Stromal cell of bone marrow (primary cell): Measurements from ENCODE around the gene C10orf120.
A peak's percentile ranks its signal among the peaks of the same experiment; 100 is the strongest.

Source experiments
- DNase-seq: peaks from one replicate; pipeline ENCODE4 v3.0.0-alpha.2; 2012; ENCODE audit warnings: low read depth

C10orf120 gene

DNA sequence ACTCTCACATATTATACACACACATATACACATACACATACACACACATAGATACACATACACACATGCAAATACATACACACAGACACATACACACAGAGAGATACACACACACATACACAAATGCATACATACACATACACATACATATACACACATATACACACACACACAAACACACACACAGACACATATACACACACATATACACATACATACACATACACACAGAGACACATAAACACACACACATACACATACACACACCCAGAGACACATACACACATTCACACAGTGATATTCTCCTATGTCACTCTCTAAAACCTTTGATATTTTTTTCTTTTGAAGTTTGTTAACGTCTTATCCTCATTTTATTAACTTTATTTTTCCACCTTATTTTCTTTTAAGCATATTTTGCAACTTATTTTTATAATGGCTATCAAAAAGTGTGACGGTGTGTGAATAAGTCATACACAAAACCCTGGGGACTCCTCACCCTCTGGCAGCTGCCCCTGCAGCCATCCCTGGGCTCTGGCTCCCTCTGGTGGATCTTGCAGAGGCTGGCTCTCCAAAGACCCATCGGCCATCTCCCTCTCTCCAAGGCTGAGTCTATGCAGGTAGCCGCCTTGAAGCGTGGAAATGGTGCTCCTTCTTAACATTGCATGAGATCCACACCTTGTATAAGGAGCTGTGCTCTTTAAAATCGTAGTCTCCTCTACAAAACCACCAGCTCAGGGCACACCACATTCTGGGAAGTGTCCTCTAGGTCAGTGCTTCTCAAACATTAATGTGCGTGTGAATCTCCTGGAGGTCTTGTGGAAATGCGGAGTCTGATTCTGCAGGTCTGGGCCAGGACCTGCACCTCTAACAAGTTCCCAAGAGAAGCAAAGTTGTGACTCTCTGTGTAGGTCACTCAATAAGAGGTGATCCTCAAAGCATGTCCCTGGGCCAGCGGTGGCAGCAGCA, 4.1 kb upstream of the C10orf120 start:
- peak; percentile 46 for DNase-seq

DNA sequence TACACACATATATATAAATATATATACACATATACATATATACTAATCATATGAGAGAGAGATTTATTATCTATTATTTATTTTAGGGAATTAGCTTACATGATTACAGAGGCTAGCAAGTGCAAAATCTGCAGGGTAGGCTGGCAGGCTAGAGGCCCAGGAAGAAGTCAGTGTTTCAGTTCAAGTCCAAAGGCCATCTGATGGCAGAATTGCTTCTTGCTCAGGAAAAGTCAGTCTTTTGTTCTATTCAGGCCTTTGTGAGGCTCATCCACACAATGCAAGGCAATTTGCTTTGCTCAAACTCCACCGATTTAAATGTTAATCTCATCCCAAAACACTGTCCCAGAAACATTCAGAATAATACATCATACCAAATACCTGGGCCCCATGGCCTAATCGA, 2.6 kb upstream of the C10orf120 start:
- no peak for DNase-seq

DNA sequence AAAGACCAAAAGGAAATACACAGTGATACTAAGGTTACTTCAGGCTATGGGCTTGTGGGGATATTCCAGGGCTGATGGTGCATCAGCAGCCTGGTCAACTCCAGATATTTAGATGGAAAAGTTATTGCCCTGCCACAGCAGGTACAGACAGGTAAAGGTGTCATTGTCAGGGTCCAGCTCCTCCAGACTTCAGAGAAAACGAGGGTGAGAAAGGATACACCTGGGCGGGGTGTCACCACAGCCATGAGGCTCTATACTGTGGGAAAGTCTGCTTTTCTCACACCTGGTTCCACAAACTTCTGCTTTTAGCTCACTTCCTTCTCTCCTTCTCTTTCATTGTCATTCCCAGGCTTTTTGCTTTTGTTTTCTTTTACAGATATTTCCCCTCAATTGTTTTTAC, 2.0 kb upstream of the C10orf120 start:
- no peak for DNase-seq

DNA sequence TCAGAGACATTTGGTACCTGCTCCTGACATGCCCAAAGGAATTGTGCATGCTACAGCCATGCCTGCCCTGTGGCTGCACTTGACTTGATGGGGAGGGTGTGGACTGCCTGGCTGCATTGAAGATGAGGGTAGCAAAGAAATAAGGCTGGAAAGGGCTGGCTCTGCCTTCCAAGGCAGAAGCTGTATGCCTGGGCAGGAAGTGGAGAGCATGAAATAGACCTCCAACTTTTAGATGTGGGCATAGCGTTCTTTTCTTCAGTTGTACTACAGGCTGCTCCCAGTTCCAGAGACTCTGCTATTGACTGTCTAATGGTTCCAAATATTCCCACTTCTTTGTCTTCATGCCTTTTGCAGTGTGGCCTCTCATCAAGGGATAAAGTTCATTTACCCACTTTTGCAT, 3.0 kb downstream of the C10orf120 start:
- DNase-seq = no peak

DNA sequence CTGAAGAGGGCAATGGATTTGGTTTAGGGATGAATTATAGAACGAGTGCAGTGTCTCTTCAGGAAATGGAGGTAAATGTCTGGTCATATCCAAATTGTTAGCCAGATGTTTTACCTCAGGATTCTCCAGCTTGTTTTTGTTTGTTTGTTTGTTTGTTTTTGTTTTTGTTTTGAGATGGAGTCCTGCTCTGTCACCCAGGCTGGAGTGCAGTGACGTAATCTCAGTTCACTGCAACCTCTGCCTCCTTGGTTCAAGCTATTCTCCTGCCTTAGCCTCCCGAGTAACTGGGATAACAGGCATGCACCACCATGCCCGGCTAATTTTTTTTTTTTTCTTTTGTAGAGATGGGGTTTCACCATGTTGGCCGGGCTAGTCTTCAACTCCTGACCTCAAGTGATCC, 6.9 kb downstream of the C10orf120 start:
- no peak for DNase-seq

DNA sequence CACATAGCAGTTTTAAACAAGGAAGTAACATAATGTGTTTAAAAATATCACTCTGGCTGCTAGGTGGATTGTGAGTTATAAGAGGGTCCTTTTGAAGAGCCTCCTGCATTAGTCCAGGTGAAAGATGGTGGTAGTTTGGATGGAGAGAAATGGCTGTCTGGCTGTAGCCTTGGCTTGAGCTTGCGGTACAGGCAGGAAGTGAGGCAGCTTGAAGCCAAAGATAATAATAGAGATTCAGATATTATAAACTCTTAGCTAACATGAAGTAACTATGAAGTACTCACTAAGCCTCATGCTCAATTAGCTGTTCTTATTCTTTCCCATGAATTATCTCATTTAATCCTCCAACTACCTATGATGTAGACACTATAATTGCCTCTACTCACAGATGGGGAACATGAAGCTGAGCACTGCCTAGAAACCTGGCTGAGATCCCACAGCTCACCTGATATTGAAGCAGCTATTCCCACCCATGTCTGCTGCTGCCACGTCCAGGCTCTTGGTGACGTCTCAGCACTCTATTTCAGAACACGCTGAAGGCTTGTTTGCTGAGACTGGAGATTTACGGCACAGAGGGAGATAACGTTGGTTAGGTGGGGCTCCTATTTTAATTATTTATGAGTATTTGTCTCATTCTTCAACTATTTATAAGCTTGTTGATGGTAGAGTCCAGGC, 10.4 kb downstream of the C10orf120 start:
- no peak for DNase-seq

DNA sequence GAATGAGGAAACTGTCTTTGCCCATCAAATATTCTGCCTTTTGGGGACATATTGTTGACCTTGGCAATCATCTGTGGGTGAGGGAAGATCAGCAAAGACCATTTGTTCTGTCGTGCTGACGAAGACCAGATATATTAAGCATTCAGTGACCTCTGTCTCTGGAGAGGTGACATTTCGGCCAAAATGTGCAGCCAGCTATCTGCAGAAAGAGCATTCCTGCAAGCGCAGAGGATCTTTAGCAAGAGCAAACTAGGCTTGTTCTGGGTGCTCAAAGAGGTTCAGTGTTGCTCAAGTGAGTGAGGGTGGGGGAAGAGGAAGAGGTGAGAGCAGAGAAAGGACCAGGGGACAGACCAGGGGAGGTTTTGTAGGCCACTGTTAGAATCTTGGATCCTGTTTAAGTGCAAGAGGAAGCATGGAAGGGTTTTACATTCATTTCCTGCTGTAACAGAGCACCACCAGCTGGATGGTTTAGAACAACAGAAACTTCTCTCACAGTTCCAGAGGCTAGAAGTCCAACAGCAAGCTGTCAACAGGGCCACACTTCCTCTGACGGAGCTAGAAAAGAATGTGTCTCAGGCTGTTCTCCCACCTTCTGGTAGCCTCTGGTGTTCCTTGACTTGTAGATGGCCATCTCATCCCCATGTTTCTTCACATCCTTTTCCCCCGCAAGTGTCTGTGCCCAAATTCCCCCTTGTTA, 11.2 kb downstream of the C10orf120 start:
- DNase-seq = peak; percentile 30

DNA sequence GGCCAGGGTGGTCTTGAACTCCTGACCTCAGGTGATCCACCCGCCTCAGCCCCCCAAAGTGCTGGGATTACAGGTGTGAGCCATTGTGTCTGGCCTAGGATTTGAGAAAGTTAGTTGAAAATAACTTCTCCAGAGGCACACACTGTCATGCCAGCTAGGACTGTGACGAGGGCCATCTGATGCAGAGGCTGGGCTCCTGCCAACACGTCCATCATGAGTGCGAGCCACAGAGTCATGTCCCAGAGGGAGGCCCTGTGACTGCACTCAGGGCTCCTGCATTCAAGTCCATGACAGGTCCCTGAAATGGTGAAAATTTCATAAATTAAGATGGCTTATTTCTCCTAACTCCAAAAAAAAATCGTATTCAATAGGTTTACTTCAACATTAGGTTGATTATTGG, 17.1 kb downstream of the C10orf120 start:
- DNase-seq = no peak

DNA sequence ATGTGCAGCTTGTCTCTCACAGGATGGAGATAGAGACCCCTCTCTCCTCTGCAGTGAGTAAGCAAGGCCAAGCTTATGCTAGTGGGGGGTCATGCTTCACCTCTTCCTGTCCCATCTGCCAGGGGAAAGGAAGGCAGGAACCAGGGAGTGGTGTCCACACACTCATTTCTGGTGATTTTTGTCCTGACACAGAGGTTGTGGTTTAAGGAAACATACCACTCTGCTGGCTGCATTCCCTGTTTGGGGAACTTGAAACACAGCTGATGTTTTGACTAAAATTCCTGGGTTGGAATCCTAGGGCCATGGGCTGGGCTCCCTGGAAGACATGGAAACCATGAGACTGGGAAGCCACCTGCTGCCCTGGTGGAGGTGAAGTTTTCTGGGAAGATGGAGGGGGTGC, 21.4 kb downstream of the C10orf120 start:
- DNase-seq = peak; percentile 16

DNA sequence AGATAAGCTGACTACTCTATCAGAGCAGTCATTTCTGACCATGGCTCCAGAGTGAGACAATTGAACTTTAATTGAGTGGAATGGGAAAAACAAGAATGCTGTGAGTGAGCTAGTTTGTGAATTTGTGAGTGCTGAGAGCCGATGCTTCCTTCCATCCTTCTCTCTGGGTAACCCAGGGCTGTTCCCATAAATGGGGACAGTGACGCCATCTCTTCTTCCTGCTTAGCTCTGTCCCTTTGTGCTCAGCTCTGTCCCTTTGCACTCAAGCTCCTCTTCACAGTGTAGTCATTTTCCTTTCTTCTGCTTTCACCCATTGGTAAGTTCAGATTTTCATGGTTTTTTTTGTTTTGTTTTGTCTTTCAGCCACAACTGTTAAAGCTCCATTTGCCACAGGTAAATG, 24.4 kb downstream of the C10orf120 start:
- no peak for DNase-seq

DNA sequence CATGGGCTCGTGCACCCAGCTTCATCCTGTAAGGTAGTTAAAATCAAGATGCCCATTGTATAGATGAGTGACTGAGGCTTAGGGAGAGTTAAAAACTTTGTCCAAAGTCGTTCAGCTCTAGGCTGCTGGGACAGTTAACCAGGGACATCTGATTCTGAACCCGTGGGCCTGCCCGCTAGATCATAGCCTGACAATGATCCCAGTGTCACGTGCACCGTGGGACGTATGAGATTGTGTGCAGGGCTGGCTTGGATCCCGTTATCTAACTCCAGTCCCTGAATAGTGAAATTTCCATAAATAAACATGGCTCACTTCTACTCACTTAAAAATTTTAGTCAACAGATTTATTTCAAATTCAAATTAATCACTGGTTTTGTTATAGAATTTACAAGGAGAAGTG, 24.9 kb downstream of the C10orf120 start:
- no peak for DNase-seq

DNA sequence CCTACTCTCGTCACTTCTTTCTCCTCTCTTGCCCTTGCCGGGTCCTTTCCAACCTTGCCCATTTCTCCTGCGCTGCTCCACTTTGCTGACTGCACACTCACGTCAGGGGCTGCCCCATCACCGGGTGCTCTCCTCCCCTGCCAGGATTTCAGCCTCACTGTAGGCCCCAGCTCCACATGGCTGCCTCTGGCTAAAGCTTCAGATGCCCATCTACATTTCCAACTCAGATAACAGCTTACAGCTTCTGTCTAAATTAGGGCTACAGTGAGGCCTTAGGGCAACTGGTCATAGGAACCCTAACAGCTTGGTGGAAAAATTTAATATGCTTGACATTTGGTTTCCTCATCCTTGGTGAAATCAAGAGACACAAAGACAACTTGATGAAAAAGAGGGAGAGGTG, 25.9 kb downstream of the C10orf120 start:
- DNase-seq = no peak

DNA sequence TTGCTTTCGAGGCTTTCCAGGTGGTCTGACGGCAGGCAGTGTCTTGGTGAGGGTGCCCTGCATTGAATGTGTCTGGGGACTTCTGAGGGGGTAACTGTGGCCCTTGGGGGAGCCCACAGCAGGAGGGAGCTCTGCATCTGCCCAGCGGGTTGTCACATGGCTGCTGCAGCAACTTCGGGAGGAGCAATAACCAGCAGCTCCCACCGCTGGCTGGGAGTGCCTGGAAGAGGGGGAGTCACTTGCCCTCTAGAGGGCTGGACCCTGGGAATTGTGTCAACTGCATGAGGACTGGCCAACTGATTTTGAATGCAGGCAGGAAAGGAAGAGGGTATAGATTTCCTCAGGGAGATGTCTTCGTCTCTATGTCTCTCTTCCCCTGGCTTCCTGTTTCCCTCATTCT, 26.4 kb downstream of the C10orf120 start:
- no peak for DNase-seq

DNA sequence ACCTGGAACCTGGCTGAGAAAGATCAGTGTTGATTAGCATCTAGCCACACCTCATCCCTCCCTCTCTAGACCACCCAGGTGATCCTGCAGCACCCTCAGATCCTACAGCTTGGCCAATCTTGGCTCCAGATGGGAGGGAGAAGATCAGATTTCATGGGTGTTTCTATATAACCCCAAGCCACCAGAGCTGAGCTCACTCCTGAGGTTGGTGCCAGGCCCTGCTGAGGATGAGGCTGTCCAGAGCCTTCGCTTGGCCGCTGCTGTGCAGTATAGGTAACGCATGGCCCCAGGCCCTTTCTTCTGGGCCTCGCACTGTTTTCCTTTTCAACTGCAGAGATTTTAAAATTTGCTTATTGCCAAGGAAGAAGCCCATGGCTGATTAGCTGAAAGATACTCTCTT, 27.0 kb downstream of the C10orf120 start:
- no peak for DNase-seq

DNA sequence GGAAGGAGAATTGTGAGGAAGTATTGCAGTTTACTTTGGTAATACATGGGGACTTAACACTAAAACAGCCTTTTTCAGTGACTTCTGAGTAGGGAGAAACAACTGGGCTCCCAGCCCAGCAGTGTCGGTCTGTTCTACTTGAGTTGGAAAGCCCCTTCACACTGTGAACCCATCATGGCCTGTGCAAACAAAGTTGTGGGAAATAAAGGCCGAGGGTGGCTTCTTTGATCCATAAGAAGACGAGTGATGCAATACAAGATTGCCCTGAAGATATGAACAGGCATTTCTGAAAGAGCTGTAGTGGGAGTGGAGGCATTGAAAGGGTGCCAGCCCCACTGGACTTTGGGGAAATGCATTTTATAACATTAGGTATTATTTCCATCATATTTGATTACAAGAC, 28.3 kb downstream of the C10orf120 start:
- DNase-seq = no peak

DNA sequence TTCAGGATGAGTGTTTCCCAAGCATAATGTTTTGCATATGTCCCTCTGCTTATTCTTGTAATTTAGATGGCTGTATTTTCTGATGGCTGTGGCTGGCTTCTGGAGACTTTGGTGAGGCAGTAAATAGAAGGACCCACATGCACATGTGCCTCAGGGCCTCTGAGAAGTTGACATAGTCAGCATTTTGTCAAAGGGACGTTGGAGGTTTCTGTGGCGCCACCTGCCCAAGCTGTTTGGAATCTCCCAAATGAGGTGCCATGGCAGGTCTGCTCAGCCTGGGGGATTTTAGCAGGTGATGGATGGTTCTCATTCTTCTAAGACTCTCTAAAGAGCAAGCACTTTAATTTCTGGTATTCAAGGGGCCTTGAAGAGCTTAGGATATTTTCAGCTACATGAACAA, 29.8 kb downstream of the C10orf120 start:
- no peak for DNase-seq

DNA sequence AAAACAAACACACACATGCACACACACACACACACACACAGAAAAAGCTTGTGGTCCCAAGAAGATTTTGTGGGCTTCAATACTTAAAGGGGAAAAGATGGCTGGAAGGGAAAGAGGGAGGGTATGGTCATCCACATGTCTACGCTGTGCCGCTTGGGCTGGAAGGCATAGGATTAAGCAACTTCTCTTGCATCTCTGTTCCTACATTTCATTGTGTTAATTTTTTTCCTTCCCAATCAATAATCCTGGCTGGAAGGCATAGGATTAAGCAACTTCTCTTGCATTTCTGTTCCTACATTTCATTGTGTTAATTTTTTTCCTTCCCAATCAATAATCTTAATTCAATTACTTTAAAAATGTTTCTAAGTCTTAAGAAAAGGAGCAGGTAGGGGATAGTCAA, 30.6 kb downstream of the C10orf120 start:
- no peak for DNase-seq

DNA sequence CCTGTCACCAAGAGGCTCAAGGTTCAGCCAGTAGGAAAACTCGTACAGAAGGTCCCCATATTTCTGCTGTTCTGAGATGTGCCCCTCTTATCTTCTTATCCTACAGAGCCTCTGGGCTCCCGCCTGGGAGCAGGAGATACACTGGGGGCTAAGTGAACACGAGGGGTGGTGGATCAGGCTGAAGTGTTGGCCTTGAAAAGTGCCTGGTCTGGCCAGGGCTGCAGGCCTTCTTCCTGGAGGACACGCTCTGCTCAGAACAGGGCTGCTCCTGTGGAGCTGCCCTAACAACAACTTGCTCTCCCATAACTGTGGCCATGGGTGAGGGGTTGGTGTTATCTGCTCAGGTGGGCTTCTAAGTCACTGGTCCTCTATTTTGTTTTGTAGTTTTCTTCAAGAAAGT, 33.7 kb downstream of the C10orf120 start:
- DNase-seq = no peak

DNA sequence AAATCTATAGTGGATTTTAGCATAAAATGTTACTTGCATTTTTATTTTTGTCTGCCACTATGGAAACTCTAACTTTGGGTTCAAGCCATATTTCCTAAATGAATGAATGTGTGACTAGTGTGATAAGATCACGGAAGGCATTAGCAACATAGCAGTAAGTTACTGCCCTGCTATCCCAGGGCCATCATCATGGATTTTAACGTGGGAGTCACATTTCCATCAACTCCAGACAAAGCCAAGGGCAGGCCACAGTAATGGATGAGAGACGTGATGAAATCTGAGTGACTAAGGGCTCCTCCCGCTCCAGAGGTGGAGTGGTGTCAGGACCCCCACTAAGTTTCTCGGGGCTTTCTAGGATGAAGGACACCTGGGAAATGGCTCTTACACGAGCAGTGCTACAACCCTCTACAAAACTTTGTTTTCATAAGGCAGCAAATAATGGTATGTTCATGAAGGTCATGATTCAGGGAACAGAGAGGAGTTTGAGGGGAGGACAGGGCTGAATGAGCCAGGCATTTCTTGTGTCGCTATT, 34.3 kb downstream of the C10orf120 start:
- no peak for DNase-seq

DNA sequence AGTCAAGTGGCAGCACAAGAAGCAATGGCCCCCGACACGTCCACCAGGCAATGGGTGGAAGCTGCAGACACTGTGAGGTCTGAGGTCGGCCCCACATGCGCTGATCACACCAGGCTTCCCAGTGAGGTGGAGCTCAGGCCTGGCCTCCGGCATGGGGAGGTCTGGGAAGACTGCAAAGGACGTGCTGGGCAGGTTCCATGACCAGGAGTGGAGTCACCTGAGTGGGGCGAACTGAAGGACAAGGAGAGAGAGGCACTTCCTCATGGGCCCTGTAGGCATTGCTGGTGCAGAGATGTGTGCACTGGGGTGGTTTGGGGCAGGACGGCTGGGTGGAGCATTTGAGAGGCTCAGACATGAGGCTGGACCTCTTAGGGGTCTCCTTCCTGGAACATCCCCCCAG, 35.1 kb downstream of the C10orf120 start:
- DNase-seq = no peak

DNA sequence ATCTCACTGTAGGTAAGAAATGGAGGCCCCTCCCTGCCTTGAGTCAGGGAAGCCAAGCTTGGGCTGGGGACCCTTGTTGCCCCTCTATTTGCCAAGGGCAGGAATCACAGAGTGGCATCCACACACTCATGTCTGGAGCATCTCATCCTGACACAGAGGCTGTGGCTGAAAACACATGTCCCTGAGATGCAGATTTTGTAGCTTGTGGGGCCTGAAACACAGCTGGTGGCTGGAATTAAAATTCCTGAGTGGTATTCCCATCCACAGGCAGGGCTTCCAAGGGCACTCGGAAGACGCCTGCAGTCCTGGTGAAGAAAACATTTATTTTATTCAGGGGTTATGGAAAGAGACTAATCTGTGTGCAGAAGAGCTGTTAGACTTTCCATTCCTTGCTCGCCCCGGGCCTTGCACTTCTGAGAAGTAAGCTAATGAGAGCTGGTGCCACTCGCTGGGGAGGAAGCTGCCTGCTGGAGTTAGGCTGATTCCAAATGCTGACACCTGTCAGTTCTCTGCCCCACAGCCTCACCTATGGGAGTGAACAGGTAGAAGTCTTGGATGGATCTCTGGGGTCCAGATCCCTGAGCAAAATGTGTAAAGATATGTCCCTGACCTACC, 36.0 kb downstream of the C10orf120 start:
- DNase-seq = no peak

DNA sequence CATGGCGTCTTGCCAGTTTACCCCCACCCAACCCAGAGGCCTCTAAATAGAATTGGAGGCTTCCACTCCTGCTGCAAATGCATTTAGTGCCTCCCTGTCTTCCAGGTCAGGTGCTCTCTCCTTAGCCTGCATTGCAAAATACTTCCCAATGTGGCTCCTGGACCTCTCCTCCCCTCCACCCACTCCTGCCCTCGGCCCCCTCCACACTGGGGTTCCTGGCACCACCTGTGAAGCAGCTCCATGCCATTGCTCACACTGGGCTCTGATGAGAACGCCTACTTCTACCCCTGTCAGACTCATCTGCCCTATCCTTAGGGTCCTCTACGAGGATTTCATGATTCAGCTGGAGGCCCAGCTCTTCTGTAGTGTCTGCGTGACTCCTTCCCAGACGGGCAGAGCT, 37.4 kb downstream of the C10orf120 start:
- no peak for DNase-seq
